Muscle layer of duodenum (tissue), 2 donors: ENCODE data around the gene SKIL.

Experiments
- H3K27ac ChIP-seq: one replicate; pipeline ENCODE4 v1.7.0; 2013; ENCODE audit warnings: mild to moderate bottlenecking, low read length
- H3K27me3 ChIP-seq: one replicate; pipeline ENCODE4 v1.7.0; 2013; ENCODE audit warnings: low read depth, mild to moderate bottlenecking, control low read depth, low read length
- H3K36me3 ChIP-seq, 2 donors: one replicate each; pipeline ENCODE4 v1.7.0; 2013; ENCODE audit warnings: low read length in 2 of 2, control low read depth in 1 of 2, mild to moderate bottlenecking in 1 of 2; ENCODE audit not compliant: insufficient read depth in 2 of 2, control insufficient read depth in 1 of 2
- H3K4me1 ChIP-seq, 2 donors: one replicate each; pipeline ENCODE4 v1.7.0; 2013; ENCODE audit warnings: low read length in 2 of 2, mild to moderate bottlenecking in 2 of 2, control low read depth in 1 of 2, moderate library complexity in 1 of 2; ENCODE audit not compliant: insufficient read depth in 2 of 2, control insufficient read depth in 1 of 2
- H3K4me3 ChIP-seq, 2 donors: one replicate each; pipeline ENCODE4 v1.7.0; 2013; ENCODE audit warnings: low read length in 2 of 2, low read depth in 1 of 2, mild to moderate bottlenecking in 1 of 2
- H3K9me3 ChIP-seq, 2 donors: one replicate each; pipeline ENCODE4 v1.7.0; 2013; ENCODE audit warnings: low read length in 2 of 2, control low read depth in 1 of 2, mild to moderate bottlenecking in 1 of 2; ENCODE audit not compliant: control insufficient read depth in 1 of 2
- donor health status: healthy.

SKIL gene

DNA sequence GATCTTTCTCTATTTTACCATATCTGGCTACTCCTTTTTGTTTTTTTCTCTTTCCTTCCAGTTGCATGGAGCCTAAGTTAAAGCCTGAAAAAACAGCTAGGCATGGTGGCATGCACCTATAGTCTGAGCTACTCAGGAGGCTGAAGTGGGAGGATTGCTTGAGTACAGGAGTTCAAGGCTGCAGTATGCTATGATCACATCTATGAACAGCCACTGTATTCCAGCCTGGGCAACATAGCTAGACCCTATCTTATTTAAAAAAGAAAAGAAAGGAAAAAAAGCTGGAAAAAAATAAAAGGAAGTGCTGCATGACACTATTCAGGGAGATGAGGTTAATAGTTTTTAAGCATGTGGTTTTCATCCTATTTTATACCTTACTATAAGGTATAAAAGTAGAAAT, 4.0 kb upstream of the SKIL start:
- no peak overlapping the region for H3K4me3 ChIP-seq
- no peaks in the 10 kb centered on the region for H3K4me1 ChIP-seq
- H3K27me3 ChIP-seq, result no peaks in the 10 kb centered on the region
- H3K36me3 ChIP-seq, result peaks cover 0 to 10% of the 10 kb centered on the region in 2 donors
- H3K9me3 ChIP-seq, result no peaks in the 10 kb centered on the region
- no peak overlapping the region for H3K27ac ChIP-seq

DNA sequence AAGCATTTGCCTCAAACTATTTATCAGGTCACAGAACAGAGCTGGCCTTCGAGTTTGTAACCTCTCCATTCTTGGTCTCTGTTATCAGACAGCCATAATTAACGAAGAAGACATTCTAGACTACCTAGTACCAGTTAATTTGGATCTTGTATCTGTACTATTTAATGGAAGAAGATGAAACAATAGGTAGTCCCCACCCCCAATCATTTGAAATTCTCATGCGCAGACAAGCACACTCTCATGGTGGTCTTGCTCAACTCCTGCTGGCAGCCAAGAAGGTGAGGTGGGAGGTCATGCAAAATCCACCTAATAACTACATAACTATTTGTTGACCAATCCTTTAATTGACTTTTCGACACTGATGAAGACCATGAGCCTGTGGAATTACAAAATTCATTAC, 2.8 kb upstream of the SKIL start:
- Histone ChIP-seq H3K27ac (no peak overlapping the region), H3K27me3 (no peaks in the 10 kb centered on the region), H3K9me3 (no peaks in the 10 kb centered on the region)

DNA sequence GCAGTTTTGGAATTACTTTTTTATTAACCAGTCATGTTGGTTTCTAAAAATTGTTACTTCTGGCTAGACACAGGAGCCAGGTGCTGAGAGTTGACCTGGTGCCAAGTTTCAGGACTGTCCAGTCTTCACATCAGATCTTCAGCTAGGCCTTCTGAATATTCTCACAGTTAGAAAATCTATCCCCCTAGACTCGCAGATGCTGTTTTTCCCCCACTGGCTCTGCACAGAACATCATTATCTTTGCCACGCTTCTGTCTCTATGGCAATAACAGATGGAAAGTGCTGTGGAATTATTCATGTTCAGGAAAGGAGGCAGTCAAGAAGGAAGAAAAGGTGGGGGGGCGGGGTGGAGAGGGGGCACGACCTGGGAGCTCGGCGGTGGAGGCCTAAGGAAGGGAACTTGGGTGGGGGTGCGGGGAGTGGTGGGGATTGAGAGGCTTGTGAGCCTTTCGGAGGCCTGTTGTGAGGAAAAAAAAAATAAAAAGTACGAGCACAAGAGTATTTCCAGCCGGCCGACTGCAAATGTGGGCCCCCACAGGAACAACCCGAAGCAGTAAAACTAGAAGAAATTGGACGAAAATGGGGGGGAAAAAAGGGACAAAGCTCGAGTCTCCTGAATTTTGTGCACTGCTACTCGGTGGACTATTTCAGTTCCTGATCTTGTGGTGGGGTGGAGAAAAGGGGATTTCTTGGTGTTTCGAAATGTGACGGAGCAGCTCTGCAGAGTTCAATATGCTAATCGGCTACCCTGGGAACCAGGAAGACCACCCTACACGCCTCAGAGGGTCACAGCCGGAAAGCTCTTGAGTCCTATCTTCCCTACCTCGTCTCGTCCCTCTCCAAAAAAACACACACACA, 1.5 kb upstream of the SKIL start:
- Histone ChIP-seq H3K27ac (peak overlapping the region; percentile 93), H3K36me3 (peaks cover 0 to 10% of the 10 kb centered on the region in 2 donors), H3K27me3 (no peaks in the 10 kb centered on the region), H3K4me3 (peak overlapping the region; percentile 50 to 63), H3K9me3 (no peaks in the 10 kb centered on the region), H3K4me1 (peaks cover 3 to 15% of the 10 kb centered on the region in 2 donors)

More for the DNA sequence above, 2.8 kb upstream of the SKIL start:
- Histone ChIP-seq H3K4me3 (no peak overlapping the region), H3K36me3 (peaks cover 0 to 10% of the 10 kb centered on the region in 2 donors), H3K4me1 (peaks cover 0 to 4% of the 10 kb centered on the region in 2 donors)

DNA sequence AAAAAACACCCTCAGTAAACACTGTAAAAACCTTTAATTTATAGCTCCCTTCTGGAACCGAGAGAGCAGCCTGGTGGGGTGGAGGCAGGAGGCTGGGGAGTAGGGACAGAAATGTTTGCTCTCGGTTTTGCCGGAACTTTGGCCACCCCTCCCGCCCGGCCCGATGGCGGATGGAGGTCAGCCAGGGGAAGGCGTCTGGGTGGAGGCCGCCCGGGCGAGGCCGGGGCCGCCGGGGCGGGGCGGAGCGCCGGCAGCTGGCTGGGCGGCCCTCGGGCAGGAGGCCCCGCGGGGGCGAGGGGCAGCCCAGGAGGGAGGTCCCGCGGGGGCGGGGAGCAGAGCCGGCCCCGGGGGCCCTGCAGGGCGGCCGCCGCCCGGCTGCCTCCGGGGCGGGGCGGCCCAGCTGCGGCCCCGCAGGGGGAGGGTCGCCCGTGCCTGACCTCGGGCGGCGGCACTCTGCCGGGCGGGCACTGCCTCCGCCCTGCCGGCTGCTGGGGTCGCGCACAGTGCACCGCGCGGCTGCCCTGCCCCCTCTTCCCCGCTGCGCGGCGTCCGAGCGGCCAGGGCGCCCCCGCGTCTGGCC, 829 bp upstream of the SKIL start:
- Histone ChIP-seq H3K4me1 (peaks cover 7 to 22% of the 10 kb centered on the region in 2 donors), H3K9me3 (no peaks in the 10 kb centered on the region), H3K27ac (peak overlapping the region; percentile 93), H3K4me3 (peak overlapping the region; percentile 50 to 63), H3K27me3 (no peaks in the 10 kb centered on the region), H3K36me3 (peaks cover 0 to 10% of the 10 kb centered on the region in 2 donors)

DNA sequence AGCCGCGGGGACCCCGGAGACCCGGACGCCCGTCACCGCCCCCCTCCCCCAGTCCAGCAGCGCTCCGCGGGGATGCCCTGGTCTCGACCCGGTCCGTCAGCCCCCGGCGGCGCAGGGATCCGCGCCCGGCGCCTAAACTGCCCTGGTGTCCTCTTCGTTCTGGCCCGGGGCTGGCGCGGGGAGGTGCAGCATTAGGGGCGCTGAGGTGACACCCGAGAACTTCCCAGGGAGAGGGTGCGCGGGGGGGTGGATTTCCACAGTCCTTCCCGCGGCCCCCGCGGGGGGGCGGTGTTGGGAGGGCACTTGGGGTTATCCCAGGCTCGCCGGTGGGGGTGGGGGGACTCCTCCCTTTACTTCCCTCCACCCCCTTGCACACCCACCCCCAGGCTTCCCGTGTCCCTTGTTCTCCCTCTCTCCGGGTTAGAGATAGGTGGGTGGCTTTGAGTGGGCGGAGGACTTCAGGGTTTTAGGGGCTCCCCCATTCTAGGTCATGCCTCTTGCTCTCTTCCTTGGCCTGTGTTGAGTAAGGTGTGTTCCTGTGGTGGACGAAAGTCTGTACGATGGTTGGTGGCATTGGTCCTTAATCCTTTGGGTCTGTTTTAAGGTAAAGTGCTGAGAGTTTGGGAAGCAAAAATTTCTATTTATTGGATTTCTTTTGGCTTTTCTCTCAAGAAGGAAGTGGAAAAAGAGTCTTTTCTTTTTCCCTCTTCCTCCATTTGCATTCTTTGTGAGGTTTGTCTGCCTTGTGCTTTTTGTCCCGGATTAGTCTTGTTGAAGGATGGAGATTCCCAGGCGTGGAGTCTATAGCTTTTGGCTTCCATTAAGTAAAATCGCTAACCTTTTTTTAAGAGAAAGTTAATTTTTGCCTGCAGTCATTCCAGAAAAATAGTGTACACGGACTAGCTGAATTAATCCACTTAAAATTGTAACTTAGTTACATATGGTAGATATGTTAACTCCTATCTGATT, 811 bp downstream of the SKIL start:
- Histone ChIP-seq H3K27ac (peak overlapping the region; percentile 82), H3K4me3 (peak overlapping the region; percentile 76 to 90), H3K36me3 (peaks cover 0 to 10% of the 10 kb centered on the region in 2 donors), H3K9me3 (no peaks in the 10 kb centered on the region), H3K27me3 (no peaks in the 10 kb centered on the region), H3K4me1 (peaks cover 7 to 32% of the 10 kb centered on the region in 2 donors)

DNA sequence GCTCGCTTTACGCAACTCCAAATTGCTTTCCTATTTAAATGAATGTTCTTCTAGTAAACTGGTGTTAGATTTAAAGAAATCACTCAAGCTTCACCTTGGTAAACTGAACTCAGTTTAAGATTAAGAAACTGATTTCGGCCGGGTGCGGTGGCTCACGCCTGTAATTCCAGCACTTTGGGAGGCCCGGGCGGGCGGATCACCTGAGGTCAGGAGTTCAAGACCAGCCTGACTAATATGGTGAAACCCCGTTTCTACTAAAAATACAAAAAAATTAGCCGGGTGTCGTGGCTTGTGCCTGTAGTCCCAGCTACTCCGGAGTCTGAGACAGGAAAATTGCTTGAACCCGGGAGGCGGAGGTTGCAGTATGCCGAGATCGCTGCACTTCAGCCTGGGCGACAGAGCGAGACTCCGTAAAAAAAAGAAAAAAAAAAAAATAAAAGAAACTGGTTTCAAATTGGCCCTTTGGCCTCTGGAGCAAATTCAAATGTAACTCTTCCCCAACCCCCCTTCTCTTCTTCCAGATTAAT, 1.7 kb downstream of the SKIL start:
- Histone ChIP-seq H3K4me1 (peaks cover 7 to 38% of the 10 kb centered on the region in 2 donors), H3K27me3 (no peaks in the 10 kb centered on the region), H3K9me3 (no peaks in the 10 kb centered on the region), H3K36me3 (peaks cover 0 to 10% of the 10 kb centered on the region in 2 donors), H3K4me3 (peak overlapping the region; percentile 76 to 90), H3K27ac (peak overlapping the region; percentile 82)

DNA sequence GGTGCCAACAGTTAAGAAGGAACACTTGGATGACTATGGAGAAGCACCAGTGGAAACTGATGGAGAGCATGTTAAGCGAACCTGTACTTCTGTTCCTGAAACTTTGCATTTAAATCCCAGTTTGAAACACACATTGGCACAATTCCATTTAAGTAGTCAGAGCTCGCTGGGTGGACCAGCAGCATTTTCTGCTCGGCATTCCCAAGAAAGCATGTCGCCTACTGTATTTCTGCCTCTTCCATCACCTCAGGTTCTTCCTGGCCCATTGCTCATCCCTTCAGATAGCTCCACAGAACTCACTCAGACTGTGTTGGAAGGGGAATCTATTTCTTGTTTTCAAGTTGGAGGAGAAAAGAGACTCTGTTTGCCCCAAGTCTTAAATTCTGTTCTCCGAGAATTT, 3.0 kb downstream of the SKIL start:
- Histone ChIP-seq H3K4me3 (peak overlapping the region in 1 of 2 donors; percentile 25), H3K27me3 (no peaks in the 10 kb centered on the region), H3K4me1 (peaks cover 7 to 38% of the 10 kb centered on the region in 2 donors), H3K9me3 (no peaks in the 10 kb centered on the region), H3K36me3 (peaks cover 0 to 10% of the 10 kb centered on the region in 2 donors), H3K27ac (no peak overlapping the region)

DNA sequence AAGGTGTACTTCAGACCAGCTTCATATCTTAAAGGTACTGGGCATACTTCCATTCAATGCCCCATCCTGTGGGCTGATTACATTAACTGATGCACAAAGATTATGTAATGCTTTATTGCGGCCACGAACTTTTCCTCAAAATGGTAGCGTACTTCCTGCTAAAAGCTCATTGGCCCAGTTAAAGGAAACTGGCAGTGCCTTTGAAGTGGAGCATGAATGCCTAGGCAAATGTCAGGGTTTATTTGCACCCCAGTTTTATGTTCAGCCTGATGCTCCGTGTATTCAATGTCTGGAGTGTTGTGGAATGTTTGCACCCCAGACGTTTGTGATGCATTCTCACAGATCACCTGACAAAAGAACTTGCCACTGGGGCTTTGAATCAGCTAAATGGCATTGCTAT, 3.4 kb downstream of the SKIL start:
- no peaks in the 10 kb centered on the region for H3K27me3 ChIP-seq
- H3K4me1 ChIP-seq, result peaks cover 7 to 38% of the 10 kb centered on the region in 2 donors
- H3K4me3 ChIP-seq, result peak overlapping the region; percentile 7 to 25
- no peaks in the 10 kb centered on the region for H3K9me3 ChIP-seq
- no peak overlapping the region for H3K27ac ChIP-seq
- peaks cover 0 to 10% of the 10 kb centered on the region in 2 donors for H3K36me3 ChIP-seq

DNA sequence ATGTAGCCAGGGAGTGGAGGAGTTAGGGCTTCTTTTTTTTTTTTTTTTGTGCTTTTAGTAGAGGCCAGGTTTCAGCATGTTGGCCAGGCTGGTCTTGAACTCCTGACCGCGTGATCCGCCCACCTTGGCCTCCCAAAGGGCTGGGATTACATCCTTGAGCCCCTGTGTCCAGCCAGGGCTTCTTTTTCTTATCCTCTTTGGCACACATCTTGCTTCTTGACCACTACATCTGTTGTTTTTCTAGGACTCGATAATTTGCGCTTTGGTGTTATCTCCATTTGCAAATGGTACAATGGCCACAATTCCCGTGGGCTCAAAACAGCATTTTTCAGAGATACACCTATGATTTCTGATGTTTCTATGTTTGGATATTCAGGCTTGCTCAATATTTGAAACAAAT, 4.2 kb downstream of the SKIL start:
- Histone ChIP-seq H3K4me3 (peak overlapping the region in 1 of 2 donors; percentile 7), H3K36me3 (peaks cover 0 to 10% of the 10 kb centered on the region in 2 donors)

DNA sequence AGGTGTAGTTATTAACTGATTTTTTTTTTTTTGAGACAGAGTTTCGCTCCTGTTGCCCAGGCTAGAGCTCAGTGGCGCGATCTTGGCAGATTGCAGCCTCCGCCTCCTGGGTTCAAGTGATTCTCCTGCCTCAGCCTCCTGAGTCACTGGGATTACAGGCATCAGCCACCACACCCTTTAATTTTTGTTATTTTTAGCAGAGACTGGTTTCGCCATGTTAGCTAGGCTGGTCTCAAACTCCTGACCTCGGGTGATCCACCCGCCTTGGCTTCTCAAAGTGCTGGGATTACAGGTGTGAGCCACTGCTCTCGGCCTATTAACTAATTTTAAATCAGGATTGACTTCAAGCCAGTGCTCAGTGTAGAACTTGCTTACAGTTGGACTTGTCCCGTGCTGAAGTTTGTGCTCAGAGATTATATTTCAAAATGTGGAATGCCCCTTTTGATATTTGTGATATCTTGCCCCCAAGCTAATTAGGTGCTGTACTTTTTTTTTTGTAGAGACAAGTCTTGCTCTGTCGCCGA, 6.0 kb downstream of the SKIL start:
- H3K9me3 ChIP-seq, result no peaks in the 10 kb centered on the region
- no peak overlapping the region for H3K4me3 ChIP-seq
- no peaks in the 10 kb centered on the region for H3K36me3 ChIP-seq
- H3K27ac ChIP-seq, result no peak overlapping the region
- peaks cover 7 to 42% of the 10 kb centered on the region in 2 donors for H3K4me1 ChIP-seq
- no peaks in the 10 kb centered on the region for H3K27me3 ChIP-seq

More for the DNA sequence above, 4.2 kb downstream of the SKIL start:
- Histone ChIP-seq H3K9me3 (no peaks in the 10 kb centered on the region), H3K27ac (no peak overlapping the region), H3K4me1 (peaks cover 7 to 38% of the 10 kb centered on the region in 2 donors), H3K27me3 (no peaks in the 10 kb centered on the region)
